Measurements from ENCODE around the gene PUSL1.

The PUSL1 gene

GRCh38 chr1:1343811-1344421 lies 35.5 kb downstream of the PUSL1 start:
- Mint-ChIP-seq H3K27ac (no peak overlapping the region), H3K4me3 (no peak overlapping the region), H3K36me3 (ENCODE audit: low read depth) (peaks cover 12% of the 10 kb centered on the region), H3K4me1 (peaks cover 19% of the 10 kb centered on the region), H3K9me3 (no peaks in the 10 kb centered on the region), H3K27me3 (ENCODE audit: low read depth, poor library complexity) (no peaks in the 10 kb centered on the region)
- DNase-seq = no peak
- TF ChIP-seq, protein P1, sequence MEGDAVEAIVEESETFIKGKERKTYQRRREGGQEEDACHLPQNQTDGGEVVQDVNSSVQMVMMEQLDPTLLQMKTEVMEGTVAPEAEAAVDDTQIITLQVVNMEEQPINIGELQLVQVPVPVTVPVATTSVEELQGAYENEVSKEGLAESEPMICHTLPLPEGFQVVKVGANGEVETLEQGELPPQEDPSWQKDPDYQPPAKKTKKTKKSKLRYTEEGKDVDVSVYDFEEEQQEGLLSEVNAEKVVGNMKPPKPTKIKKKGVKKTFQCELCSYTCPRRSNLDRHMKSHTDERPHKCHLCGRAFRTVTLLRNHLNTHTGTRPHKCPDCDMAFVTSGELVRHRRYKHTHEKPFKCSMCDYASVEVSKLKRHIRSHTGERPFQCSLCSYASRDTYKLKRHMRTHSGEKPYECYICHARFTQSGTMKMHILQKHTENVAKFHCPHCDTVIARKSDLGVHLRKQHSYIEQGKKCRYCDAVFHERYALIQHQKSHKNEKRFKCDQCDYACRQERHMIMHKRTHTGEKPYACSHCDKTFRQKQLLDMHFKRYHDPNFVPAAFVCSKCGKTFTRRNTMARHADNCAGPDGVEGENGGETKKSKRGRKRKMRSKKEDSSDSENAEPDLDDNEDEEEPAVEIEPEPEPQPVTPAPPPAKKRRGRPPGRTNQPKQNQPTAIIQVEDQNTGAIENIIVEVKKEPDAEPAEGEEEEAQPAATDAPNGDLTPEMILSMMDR (IDR thresholded peaks at IDR 0.05) = no peak

DNA sequence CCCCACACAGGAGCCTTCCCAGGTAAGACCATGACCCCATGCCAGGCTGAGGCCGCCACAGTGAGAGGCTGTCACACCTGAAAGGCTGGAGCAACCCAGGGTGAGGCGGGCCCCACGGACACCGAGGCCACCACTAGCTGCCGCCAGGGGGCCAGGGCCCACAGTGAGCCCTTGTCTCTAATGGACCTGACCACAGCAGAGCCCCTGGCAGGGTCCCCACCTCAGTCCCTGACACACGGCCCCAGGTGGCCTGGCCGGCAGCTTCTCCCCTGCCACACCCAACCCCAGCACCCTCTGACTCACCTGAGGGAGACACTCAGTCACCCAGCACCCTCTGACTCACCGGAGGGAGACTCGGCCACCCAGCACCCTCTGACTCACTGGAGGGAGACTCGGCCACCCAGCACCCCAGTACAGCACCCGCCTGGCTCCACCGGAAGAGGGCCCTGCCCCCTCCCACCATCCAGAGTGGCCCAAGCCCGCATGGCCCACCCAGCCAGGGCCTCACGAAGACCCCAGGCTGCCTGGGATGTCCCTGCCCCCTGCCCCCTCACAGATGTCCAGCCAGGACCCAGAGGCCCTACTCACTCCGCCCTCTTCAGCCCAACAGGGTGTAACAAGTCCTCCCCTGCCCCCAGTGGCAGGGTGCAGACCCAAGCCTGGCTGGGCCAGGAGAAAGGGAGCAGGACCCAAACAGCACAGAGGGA lies 36.4 kb downstream of the PUSL1 start:
- H3K4me3 Mint-ChIP-seq = no peak overlapping the region
- TF ChIP-seq, protein P1 (IDR thresholded peaks at IDR 0.05) = peak; percentile 56
- H3K36me3 Mint-ChIP-seq (ENCODE audit: low read depth) = peaks cover 12% of the 10 kb centered on the region
- peaks cover 19% of the 10 kb centered on the region for H3K4me1 Mint-ChIP-seq
- H3K27me3 Mint-ChIP-seq (ENCODE audit: low read depth, poor library complexity) = no peaks in the 10 kb centered on the region
- no peaks in the 10 kb centered on the region for H3K9me3 Mint-ChIP-seq
- H3K27ac Mint-ChIP-seq = no peak overlapping the region
- DNase-seq = peak; percentile 64

DNA sequence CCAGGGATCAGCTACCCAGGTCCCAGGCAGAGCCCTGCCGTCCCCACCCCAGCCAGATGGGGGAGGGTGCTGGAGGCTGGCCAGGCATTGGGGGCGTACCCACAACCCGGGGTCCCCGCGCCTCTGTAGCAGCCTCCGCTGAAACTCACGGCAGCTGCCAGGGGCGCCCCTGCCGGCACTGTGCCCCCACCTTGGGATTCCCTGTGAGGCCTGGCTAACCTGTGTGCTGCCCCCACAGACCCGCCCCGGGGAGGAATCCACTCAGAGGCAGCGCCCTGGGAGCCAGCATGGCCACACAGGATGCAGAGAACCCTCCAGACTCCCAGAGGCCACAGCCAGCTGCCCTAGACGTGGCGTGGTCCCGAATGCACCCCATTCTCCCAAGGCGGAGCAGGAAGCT lies 37.0 kb downstream of the PUSL1 start:
- TF ChIP-seq, protein P1 (IDR thresholded peaks at IDR 0.05) = no peak
- Mint-ChIP-seq H3K27me3 (ENCODE audit: low read depth, poor library complexity) (no peaks in the 10 kb centered on the region), H3K4me3 (no peak overlapping the region), H3K4me1 (peaks cover 19% of the 10 kb centered on the region), H3K36me3 (ENCODE audit: low read depth) (peaks cover 10% of the 10 kb centered on the region), H3K9me3 (no peaks in the 10 kb centered on the region), H3K27ac (no peak overlapping the region)
- no peak for DNase-seq

- Mint-ChIP-seq H3K27me3 (ENCODE audit: low read depth, poor library complexity) (no peaks in the 10 kb centered on the region), H3K27ac (no peak overlapping the region), H3K4me1 (peaks cover 19% of the 10 kb centered on the region), H3K9me3 (no peaks in the 10 kb centered on the region), H3K36me3 (ENCODE audit: low read depth) (peaks cover 5% of the 10 kb centered on the region), H3K4me3 (no peak overlapping the region)
- DNase-seq = no peak
- TF ChIP-seq, protein P1 (IDR thresholded peaks at IDR 0.05) = no peak
These were observed 37.6 kb downstream of the PUSL1 start for GRCh38 chr1:1345860-1346500.

GRCh38 chr1:1346501-1346890 lies 38.1 kb downstream of the PUSL1 start:
- TF ChIP-seq, protein P1 (IDR thresholded peaks at IDR 0.05) = no peak
- H3K27ac Mint-ChIP-seq = no peak overlapping the region
- H3K4me3 Mint-ChIP-seq = peak overlapping the region; percentile 82
- no peak for DNase-seq
- no peaks in the 10 kb centered on the region for H3K9me3 Mint-ChIP-seq
- H3K27me3 Mint-ChIP-seq (ENCODE audit: low read depth, poor library complexity) = no peaks in the 10 kb centered on the region
- no peaks in the 10 kb centered on the region for H3K36me3 Mint-ChIP-seq (ENCODE audit: low read depth)
- H3K4me1 Mint-ChIP-seq = peaks cover 19% of the 10 kb centered on the region
